CD4-positive, alpha-beta T cell treated with Interleukin-15 for 1 hour (primary cell): ENCODE measurements around the gene CNTF.

Experiments
- DNase-seq: peaks from one replicate; pipeline ENCODE4 v3.0.0-alpha.2; 2020

CNTF gene

GRCh38 chr11:58608331-58608730 is 14.1 kb upstream of the CNTF start:
- DNase-seq = no peak

GRCh38 chr11:58609723-58610122 is 12.7 kb upstream of the CNTF start:
- no peak for DNase-seq

GRCh38 chr11:58613228-58613627 is 9.2 kb upstream of the CNTF start:
- DNase-seq = no peak

- no peak for DNase-seq
Measured at GRCh38 chr11:58615559-58615958, 6.9 kb upstream of the CNTF start.

GRCh38 chr11:58616594-58616993 is 5.9 kb upstream of the CNTF start:
- no peak for DNase-seq

GRCh38 chr11:58617976-58618557 is 4.4 kb upstream of the CNTF start:
- DNase-seq = no peak

- DNase-seq = no peak
Measured at GRCh38 chr11:58621586-58622262, 741 bp upstream of the CNTF start.

- no peak for DNase-seq
Measured at GRCh38 chr11:58625086-58625485, 2.6 kb downstream of the CNTF start.

GRCh38 chr11:58625826-58626460 is 3.5 kb downstream of the CNTF start:
- DNase-seq = no peak

GRCh38 chr11:58626934-58627483 is 4.5 kb downstream of the CNTF start:
- DNase-seq = no peak

- DNase-seq = no peak
Measured at GRCh38 chr11:58628446-58628845, 6.0 kb downstream of the CNTF start.

GRCh38 chr11:58629857-58630256 is 7.4 kb downstream of the CNTF start:
- DNase-seq = no peak

GRCh38 chr11:58631378-58631777 is 8.9 kb downstream of the CNTF start:
- DNase-seq = no peak

- DNase-seq = no peak
Measured at GRCh38 chr11:58632510-58632909, 10.0 kb downstream of the CNTF start.

- DNase-seq = no peak
Measured at GRCh38 chr11:58636587-58636986, 14.1 kb downstream of the CNTF start.

GRCh38 chr11:58637371-58637770 is 14.9 kb downstream of the CNTF start:
- DNase-seq = no peak

- no peak for DNase-seq
Measured at GRCh38 chr11:58639103-58639502, 16.6 kb downstream of the CNTF start.

GRCh38 chr11:58639669-58640068 is 17.2 kb downstream of the CNTF start:
- no peak for DNase-seq

- no peak for DNase-seq
Measured at GRCh38 chr11:58640386-58641023, 18.0 kb downstream of the CNTF start.

- no peak for DNase-seq
Measured at GRCh38 chr11:58641341-58641740, 18.9 kb downstream of the CNTF start.

- no peak for DNase-seq
Measured at GRCh38 chr11:58641803-58642581, 19.5 kb downstream of the CNTF start.

GRCh38 chr11:58645854-58646253 is 23.4 kb downstream of the CNTF start:
- no peak for DNase-seq

- DNase-seq = peak; percentile 21
Measured at GRCh38 chr11:58647141-58647699, 24.8 kb downstream of the CNTF start.
